ENCODE data around the gene TNNC1.

Gene TNNC1

GRCh38 chr3:52483081-52483480, 29.2 kb upstream of the TNNC1 start:
- H3K4me3 ChIP-seq (replicated peaks; ENCODE audit: low read depth, low read length): no peak overlapping the region
- no peak for DNase-seq (ENCODE audit: low read depth)
- TF ChIP-seq CTCF (IDR thresholded peaks at IDR 0.05; ENCODE audit: low read length, missing control alignments): no peak

GRCh38 chr3:52481819-52482521, 28.1 kb upstream of the TNNC1 start:
- peak; percentile 39 for TF ChIP-seq CTCF (IDR thresholded peaks at IDR 0.05; ENCODE audit: low read length, missing control alignments)
- no peak overlapping the region for H3K4me3 ChIP-seq (replicated peaks; ENCODE audit: low read depth, low read length)

GRCh38 chr3:52480768-52481715, 27.2 kb upstream of the TNNC1 start:
- TF ChIP-seq CTCF (IDR thresholded peaks at IDR 0.05; ENCODE audit: low read length, missing control alignments): no peak
- no peak for DNase-seq (ENCODE audit: low read depth)

More at GRCh38 chr3:52481819-52482521, 28.1 kb upstream of the TNNC1 start:
- peak; percentile 31 for DNase-seq (ENCODE audit: low read depth)

GRCh38 chr3:52479877-52480575, 26.2 kb upstream of the TNNC1 start:
- TF ChIP-seq CTCF (IDR thresholded peaks at IDR 0.05; ENCODE audit: low read length, missing control alignments): no peak
- no peak for DNase-seq (ENCODE audit: low read depth)

More at GRCh38 chr3:52480768-52481715, 27.2 kb upstream of the TNNC1 start:
- no peak overlapping the region for H3K4me3 ChIP-seq (replicated peaks; ENCODE audit: low read depth, low read length)

GRCh38 chr3:52479037-52479876, 25.4 kb upstream of the TNNC1 start:
- DNase-seq (ENCODE audit: low read depth): no peak
- no peak for TF ChIP-seq CTCF (IDR thresholded peaks at IDR 0.05; ENCODE audit: low read length, missing control alignments)
- H3K4me3 ChIP-seq (replicated peaks; ENCODE audit: low read depth, low read length): no peak overlapping the region

More at GRCh38 chr3:52479877-52480575, 26.2 kb upstream of the TNNC1 start:
- no peak overlapping the region for H3K4me3 ChIP-seq (replicated peaks; ENCODE audit: low read depth, low read length)

GRCh38 chr3:52477796-52478095, 23.9 kb upstream of the TNNC1 start:
- no peak for DNase-seq (ENCODE audit: low read depth)
- TF ChIP-seq CTCF (IDR thresholded peaks at IDR 0.05; ENCODE audit: low read length, missing control alignments): no peak
- no peak overlapping the region for H3K4me3 ChIP-seq (replicated peaks; ENCODE audit: low read depth, low read length)
